Testis (tissue), 2 donors: Measurements from ENCODE around the gene GRIN1.

Source experiments
- POLR2A ChIP-seq: fragments of 450-650 bp; IDR thresholded peaks from one replicate; pipeline ENCODE4 v1.6.1; 2017; ENCODE audit warnings: antibody characterized with exemption, mild to moderate bottlenecking, moderate library complexity
- TF ChIP-seq, protein P1 (sequence below), 3 experiments: fragments of 450-650 bp in 2 of 3; fragments of 200-600 bp in 1 of 3; sonication (generic) in 1 of 3; IDR thresholded peaks; one replicate each; pipeline ENCODE4 v1.5.1; 2016 to 2019; ENCODE audit warnings: antibody characterized with exemption in 3 of 3, mild to moderate bottlenecking in 2 of 3, moderate library complexity in 1 of 3

DNA sequence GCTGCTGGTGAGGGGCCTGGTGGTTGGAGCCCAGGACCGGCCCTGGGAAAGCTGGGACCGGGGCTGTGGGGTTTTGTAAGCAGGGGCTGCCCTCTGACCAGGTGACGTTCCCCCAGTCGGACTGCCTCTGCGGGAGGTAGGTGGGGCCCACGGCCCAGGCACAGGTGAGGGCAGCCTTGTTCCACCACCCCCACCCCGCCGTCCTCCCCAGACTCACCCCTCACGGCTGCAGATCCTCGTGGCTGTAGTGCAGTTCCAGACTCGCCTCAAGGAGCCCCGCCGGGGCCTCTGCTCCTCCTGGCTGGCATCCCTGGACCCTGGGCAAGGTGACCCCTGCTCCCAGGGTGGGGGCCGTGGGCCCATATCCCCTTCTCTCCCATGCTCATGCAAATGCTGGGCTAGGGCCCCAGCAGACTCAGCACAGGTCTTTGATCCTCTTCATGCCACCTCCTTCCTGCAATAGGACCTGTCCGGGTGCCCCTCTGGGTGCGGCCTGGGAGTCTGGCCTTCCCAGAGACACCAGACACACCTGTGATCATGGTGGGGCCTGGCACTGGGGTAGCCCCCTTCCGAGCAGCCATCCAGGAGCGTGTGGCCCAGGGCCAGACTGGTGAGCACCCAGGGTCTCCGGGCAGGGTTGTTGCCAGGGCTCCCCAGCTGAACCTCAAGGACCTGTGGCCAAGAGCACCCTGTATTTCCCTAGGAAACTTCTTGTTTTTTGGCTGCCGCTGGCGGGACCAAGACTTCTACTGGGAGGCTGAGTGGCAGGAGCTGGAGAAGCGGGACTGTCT, 76.4 kb downstream of the GRIN1 start:
- TF ChIP-seq, protein P1, sequence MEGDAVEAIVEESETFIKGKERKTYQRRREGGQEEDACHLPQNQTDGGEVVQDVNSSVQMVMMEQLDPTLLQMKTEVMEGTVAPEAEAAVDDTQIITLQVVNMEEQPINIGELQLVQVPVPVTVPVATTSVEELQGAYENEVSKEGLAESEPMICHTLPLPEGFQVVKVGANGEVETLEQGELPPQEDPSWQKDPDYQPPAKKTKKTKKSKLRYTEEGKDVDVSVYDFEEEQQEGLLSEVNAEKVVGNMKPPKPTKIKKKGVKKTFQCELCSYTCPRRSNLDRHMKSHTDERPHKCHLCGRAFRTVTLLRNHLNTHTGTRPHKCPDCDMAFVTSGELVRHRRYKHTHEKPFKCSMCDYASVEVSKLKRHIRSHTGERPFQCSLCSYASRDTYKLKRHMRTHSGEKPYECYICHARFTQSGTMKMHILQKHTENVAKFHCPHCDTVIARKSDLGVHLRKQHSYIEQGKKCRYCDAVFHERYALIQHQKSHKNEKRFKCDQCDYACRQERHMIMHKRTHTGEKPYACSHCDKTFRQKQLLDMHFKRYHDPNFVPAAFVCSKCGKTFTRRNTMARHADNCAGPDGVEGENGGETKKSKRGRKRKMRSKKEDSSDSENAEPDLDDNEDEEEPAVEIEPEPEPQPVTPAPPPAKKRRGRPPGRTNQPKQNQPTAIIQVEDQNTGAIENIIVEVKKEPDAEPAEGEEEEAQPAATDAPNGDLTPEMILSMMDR (IDR thresholded peaks at IDR 0.05) = no peak
- TF ChIP-seq POLR2A = no peak
